GM18502 (cell line): Measurements from ENCODE around the gene OSCAR.
"Not testable (repeated sequence)": the region's sequence is repeated elsewhere in the genome, so short reads cannot be mapped to it uniquely, and the experiment has no call there.

Source experiments
- ATAC-seq: cut with Tn5 transposase; IDR thresholded peaks from one replicate; pipeline ENCODE4 v1.9.1; 2021; ENCODE audit warnings: mild to moderate bottlenecking; ENCODE audit not compliant: unreplicated experiment, poor library complexity

Gene OSCAR

DNA sequence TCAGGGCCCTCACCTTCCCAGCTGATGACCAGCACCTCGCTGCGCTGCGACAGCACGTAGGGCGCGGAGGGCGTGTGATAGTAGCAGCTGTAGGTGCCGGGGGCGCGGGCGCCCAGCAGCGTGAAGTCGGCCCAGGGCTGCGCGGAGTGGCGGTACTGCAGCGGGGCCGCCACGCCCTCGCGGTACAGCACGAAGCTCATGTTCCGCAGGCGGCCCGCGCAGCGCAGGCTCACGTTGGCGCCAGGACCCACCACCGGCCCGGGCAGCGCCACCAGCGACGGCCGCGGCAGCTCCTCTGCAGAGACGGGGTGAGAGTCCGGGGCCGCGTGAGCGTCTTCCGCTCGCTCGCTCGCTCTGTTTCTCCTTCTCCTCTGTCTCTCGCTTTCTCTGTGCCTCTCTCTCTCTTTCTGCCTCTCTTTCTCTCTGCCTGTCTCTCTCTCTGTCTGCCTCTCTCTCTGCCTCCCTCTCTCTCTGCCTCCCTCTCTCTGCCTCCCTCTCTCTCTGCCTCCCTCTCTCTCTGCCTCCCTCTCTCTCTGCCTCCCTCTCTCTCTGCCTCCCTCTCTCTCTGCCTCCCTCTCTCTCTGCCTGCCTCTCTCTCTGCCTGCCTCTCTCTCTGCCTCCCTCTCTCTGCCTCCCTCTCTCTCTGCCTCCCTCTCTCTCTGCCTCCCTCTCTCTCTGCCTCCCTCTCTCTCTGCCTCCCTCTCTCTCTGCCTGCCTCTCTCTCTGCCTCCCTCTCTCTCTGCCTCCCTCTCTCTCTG is 4.6 kb downstream of the OSCAR start:
- ATAC-seq: not testable (repeated sequence)

DNA sequence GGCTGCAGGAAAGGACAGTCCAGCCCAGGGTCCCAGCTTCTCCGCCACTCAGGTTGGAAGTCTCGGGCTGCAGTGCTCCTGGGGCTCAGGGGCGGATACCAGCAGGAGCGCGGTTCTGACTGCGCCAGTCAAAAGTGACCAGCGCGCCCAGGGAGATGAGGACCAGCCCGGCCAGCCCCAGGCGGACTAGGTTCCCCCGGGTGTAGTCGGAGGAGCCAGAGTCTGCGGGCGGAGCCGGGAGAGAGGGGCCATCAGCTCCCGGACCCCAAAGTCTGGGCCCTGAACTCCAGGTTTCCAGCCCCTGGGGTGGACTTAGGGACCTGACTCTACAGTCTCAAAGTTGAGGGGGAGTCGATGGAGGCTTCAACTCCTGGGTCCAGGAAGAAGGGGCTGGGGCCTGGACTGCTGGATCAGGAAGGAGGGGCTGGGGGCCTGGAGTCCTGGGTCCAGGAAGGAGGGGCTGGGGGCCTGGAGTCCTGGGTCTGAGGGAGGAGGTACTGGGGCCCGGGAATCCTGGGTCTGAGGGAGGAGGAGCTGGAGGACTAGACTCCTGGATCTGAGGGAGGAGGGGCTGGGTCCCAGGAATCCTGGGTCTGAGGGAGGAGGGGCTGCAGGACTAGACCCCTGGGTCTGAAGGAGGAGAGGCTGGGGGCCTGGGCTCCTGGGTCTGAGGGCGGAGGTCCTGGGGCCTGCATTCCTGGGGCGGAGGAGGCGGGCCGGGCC is 5.3 kb downstream of the OSCAR start:
- ATAC-seq: no peak

DNA sequence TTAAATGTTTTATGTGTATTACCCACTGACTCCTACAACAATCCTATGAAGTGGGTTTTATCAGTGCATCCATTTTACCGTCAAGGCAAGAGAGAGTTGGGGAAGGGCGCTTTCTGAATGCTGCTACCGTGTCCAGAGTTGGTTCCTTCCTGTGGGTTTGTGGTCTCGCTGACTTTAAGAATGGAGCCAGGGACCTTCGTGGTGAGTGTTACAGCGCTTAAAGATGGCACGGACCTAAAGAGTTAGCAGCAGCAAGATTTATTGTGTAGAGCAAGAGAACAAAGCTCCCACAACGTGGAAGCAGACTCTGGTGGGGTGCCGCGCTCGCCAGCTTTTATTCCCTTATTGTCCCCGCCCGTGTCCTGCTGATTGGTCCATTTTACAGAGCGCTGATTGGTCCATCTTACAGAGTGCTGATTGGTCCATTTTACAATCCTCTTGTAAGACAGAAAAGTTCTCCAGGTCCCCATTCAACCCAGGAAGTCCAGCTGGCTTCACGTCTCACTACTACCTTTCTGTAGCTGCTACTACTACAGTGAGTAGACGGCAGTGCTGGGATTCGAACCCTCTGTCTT is 6.1 kb downstream of the OSCAR start:
- ATAC-seq: no peak

DNA sequence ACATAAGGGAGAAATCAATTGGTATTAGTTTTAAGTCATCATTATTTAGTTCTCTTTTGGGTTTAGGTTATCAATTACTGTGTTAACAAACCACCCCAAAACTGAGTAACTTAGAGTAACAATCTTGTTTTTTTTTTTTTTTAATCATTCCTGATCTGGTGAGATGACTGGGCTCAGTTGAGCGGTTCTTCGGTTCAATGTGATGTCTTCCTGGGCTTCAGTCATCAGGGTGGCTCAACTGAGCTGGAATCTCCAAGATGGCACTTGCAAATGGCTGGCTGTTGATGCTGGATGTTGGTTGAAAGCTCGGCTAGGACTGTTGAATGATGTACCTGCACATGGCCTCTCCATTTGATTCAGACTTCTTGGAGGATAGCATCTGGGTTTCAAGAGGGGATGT is 16.2 kb downstream of the OSCAR start:
- no peak for ATAC-seq

DNA sequence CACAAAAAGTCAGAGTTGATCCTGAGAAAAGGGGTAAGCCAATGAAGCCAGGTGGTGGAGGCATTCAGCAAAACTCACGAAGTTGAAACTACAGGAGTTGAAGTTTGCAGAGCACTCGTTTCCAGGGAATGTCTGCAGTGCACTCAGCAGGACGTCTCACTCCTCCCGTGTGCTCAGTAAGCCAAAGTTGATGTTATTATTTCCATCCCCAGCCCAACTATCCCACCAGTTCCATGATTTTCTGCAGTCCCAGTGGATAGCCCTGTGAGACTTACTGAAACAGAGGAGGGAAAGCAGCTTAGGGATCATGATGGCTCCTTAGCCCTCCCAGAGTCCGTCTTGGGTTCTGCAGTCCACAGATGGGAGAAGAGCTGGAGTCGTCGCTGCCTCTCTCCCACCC is 19.6 kb downstream of the OSCAR start, which contains the start of gene TARM1:
Gene TARM1 (minus strand): TSS at position 334 of the 400 bp plus-strand sequence. CDS start 25 bp downstream, at position 309.
- ATAC-seq: no peak

DNA sequence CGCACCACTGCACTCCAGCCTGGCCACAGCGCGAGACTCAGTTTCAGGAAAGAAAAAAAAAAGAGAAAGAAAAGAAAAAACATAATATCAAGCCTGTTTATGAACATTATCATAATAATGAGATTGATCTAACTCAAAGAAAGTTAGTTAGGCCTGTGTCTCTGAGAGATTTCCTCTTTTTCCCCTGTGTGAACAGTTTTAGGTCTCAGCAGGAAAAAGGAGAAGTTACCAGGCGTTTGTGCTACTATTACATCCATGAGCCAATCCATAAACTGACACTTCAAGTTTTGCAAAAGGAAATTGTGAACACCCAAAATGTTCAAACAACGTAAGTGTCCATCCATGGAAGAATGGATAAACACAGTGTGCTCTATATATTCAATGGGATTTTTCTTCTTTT is 23.3 kb downstream of the OSCAR start:
- ATAC-seq: no peak

DNA sequence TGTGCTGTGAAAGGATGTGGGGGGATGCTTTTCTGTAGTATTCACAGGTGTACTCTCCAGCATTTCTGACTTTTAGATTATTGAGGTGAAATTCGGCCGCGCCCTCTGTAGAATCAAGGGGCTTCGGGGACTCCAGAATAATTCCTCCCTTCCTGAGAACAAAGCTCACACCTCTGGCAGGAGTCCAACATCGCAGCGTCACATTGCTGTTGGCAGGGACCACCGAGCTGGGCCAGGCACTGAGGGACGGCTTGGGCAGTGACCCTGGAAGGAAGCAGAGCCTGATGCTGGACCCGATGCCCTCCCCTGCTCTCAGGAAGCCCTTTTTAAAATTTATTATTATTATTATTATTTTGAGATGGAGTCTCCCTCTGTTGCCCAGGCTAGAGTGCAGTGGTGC is 25.8 kb downstream of the OSCAR start:
- ATAC-seq: no peak

DNA sequence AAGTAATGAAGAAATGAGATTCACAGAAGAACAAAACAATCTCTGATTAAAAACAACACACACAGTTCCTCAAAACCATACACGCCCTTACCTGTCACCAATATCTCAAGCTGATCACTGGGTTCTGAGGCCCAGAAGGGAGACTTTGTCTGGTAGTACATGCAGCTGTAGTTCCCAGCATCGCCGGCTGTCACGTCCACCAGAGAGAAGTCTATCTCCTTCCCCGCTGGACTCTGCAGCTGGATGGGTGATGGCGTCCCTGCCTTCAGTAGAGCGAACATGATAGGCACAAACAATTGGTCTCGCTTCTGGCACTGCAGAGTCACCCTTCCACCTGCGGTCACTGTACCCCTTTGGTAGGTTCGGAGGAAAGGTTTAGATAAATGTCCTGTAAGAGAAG is 26.8 kb downstream of the OSCAR start:
- ATAC-seq: no peak

DNA sequence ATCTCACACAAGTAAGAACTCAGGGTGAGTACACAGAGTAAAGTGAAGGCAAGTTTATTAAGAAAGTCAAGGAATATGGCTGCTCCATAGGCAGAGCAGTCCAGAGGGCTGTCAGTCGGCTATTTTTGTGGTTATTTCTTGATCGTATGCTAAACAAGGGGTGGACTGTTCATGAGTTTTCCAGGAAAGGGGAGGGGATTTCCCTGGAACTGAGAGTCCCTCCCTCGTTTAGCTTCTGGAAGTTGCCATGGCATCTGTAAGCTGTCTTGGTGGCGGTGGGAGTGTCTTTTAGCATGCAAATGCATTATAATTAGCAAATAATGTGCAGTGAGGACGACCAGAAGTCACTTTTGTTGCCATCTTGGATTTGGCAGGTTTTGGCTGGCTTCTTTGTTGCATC is 31.1 kb downstream of the OSCAR start:
- no peak for ATAC-seq

DNA sequence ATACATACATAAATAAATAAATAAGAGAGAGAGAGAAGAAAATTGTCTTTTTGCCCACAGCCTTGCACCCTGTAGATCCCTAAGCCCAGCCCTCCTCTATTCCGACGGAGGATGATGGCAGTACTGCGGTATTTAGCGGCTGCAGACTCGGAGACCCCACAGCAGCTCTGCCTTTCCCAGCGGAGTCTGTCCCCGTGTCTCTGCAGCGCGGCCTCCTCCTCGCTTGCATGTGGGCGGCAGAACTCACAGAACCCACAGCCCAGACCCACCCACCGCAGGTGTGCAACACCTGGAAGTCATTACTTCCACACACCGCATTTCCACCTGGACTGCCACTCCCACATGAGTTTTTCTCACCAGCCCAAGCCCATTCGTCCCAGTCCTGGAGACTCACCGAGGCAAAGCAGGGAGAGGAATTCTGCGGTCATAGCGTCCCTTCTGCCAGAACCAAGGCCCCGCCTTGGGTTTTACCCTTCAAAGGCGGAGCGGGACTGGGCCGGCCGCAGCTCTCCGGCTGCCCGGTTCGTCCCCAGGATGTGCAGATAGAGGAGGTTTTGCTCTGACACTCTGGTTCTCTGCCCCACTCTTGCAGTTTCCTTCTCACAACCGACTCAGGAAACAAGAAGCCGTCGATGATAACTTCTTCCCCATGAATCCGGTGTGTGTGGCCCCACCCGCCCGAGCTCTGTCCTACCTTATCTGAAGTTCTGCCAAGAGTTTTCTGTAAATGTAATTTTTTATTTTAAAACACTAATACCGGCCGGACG is 37.1 kb downstream of the OSCAR start, which contains the start of gene VSTM1:
Gene VSTM1 (minus strand): TSS at position 548 of the 767 bp plus-strand sequence. CDS start 120 bp downstream, at position 428.
- no peak for ATAC-seq

DNA sequence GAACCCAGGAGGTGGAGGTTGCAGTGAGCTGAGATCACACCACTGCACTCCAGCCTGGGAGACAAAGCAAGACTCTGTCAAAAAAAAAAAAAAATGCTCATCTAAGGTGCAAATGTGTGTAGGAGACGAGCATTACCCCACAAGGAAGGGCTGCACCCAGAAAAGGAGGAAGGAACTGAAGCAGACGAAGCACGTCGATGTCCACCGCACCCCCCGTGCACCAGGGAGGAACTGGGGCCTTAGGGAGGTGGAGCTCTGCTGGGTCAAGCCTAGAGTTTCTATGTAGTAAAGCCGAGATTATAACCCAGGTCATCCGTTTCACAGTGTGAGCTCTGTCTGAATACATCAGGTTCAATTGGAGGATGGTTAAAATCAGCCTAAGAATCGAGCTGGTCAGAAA is 38.0 kb downstream of the OSCAR start:
- no peak for ATAC-seq

DNA sequence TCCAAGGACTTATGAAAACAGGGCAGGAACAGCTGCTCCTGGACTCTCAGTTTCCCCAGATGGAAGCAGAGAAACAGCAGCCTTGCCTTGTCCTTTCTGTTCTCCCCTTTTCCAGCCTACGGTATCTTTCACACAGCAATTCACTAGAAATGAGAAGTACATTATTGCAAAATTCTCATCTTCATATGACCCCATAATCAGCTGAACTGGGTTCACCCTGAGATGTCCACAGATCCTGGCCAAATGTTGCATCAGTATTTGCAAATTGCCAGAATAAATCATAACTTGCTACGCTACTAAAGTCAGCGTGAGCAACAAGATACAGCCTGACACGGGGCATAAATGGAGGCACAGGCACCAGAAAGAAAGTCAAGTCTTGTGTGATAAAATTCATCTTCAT is 53.0 kb downstream of the OSCAR start:
- ATAC-seq: no peak

DNA sequence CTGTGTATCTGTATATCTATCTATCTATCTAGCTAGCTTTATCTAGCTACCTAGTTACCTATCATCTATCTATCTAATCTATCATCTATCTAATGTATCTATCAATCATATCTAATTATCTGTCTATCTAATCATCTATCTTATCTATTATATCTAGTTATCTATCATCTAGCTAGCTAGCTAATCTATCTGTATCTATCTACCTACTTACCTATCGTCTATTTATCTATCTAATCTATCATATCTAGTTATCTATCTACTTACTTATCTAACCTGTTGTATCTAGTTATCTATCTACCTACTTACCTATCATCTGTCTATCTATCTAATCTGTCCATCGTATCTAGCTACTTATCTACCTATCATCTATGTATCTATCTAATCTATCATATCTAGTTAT is 54.8 kb downstream of the OSCAR start:
- ATAC-seq: no peak
